ENCODE results near the gene UBAP1L. TPM values are rescaled to one million over a fixed set of nuclear protein-coding genes. Genes with fewer than 3 reads are reported as not detected.

UBAP1L gene
- total RNA-seq, 1 donor from 2014 or later, result 10.9 TPM

- intact Hi-C loops (cut with DNase I), result loop anchor here (1.0 to 2.0 kb wide), 3 partner anchors 29 to 78 kb away; partner anchors contain the start of gene PDCD7
- no peaks in the 10 kb centered on the region for H3K27me3 ChIP-seq
- H3K9me3 ChIP-seq, result no peaks in the 10 kb centered on the region
- peak in 1 of 2 donors; percentile 81 for DNase-seq (ENCODE audit: low spot score in 2 of 2)
- peaks cover 59 to 71% of the 10 kb centered on the region in 2 donors for H3K36me3 ChIP-seq
- H3K4me1 ChIP-seq, result peaks cover 13 to 52% of the 10 kb centered on the region in 2 donors
- TF ChIP-seq, protein P1, sequence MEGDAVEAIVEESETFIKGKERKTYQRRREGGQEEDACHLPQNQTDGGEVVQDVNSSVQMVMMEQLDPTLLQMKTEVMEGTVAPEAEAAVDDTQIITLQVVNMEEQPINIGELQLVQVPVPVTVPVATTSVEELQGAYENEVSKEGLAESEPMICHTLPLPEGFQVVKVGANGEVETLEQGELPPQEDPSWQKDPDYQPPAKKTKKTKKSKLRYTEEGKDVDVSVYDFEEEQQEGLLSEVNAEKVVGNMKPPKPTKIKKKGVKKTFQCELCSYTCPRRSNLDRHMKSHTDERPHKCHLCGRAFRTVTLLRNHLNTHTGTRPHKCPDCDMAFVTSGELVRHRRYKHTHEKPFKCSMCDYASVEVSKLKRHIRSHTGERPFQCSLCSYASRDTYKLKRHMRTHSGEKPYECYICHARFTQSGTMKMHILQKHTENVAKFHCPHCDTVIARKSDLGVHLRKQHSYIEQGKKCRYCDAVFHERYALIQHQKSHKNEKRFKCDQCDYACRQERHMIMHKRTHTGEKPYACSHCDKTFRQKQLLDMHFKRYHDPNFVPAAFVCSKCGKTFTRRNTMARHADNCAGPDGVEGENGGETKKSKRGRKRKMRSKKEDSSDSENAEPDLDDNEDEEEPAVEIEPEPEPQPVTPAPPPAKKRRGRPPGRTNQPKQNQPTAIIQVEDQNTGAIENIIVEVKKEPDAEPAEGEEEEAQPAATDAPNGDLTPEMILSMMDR (IDR thresholded peaks at IDR 0.05), result peak; percentile 80 to 89 (median 87)
- H3K4me3 ChIP-seq, result no peak overlapping the region
- H3K27ac ChIP-seq, result peak overlapping the region; percentile 97
Measured at GRCh38 chr15:65054333-65055200, 60.4 kb downstream of the UBAP1L start.

DNA sequence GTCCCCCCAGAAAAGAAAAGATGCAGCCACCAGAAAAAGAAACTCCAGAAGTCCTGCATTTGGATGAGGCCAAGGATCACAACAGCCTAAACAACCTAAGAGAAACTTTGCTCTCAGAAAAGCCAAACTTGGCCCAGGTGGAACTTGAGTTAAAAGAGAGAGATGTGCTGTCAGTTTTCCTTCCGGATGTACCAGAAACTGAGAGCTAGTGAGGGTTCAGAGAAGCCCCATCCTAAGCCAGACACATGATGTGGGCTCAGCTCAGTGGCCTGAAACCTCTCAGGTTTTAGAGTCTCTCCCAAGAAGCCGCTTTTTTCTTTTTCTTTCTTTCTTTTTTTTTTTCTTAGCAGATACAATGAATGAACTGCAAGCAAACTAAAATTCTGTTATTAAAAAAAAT, 62.0 kb downstream of the UBAP1L start:
- H3K4me3 ChIP-seq, result no peak overlapping the region
- peaks cover 8 to 38% of the 10 kb centered on the region in 2 donors for H3K4me1 ChIP-seq
- no peaks in the 10 kb centered on the region for H3K9me3 ChIP-seq

DNA sequence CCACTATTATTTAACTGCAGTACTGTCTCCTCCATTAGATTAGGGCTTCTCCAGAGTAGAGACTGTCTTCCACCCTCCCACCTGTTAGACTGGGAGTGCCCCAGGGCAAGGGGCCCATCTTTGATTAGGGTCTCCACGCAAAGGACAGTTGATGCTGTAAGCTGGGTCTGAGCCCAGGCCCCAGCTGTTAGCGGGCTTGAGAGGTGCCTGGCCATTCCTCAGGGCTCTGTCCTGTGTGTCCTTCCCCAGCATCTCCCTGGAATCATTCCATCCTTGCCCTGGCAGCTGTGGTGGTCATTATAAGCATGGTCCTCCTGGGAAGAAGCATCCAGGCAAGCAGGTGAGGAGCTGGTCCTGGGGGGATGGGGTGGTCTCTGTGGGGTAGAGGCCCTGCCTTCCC, 63.7 kb downstream of the UBAP1L start:
- H3K4me3 ChIP-seq, result no peak overlapping the region
- H3K4me1 ChIP-seq, result peaks cover 8 to 23% of the 10 kb centered on the region in 2 donors
- TF ChIP-seq, protein P1 (IDR thresholded peaks at IDR 0.05), result no peak
- DNase-seq (ENCODE audit: low spot score in 2 of 2), result no peak
- H3K9me3 ChIP-seq, result no peaks in the 10 kb centered on the region
- H3K36me3 ChIP-seq, result peaks cover 31 to 45% of the 10 kb centered on the region in 2 donors
- peak overlapping the region in 1 of 2 donors; percentile 47 for H3K27ac ChIP-seq
- no peaks in the 10 kb centered on the region for H3K27me3 ChIP-seq
- intact Hi-C loops (cut with DNase I), result no loop called here

More for the DNA sequence above, 62.0 kb downstream of the UBAP1L start:
- no peaks in the 10 kb centered on the region for H3K27me3 ChIP-seq
- TF ChIP-seq, protein P1 (IDR thresholded peaks at IDR 0.05), result no peak
- intact Hi-C loops (cut with DNase I), result loop anchor here (2.0 kb wide), 1 partner anchor 20 kb away; no protein-coding TSS in a partner anchor
- peaks cover 44 to 54% of the 10 kb centered on the region in 2 donors for H3K36me3 ChIP-seq
- no peak overlapping the region for H3K27ac ChIP-seq
- no peak for DNase-seq (ENCODE audit: low spot score in 2 of 2)

GRCh38 chr15:65050270-65050669, 64.7 kb downstream of the UBAP1L start:
- Histone ChIP-seq H3K4me1 (peaks cover 3 to 13% of the 10 kb centered on the region in 2 donors), H3K27me3 (no peaks in the 10 kb centered on the region), H3K4me3 (no peak overlapping the region), H3K9me3 (no peaks in the 10 kb centered on the region), H3K36me3 (peaks cover 24 to 41% of the 10 kb centered on the region in 2 donors), H3K27ac (no peak overlapping the region)
- DNase-seq (ENCODE audit: low spot score in 2 of 2), result no peak
- TF ChIP-seq, protein P1 (IDR thresholded peaks at IDR 0.05), result no peak
- intact Hi-C loops (cut with DNase I), result no loop called here

GRCh38 chr15:65049418-65049840, 65.6 kb downstream of the UBAP1L start:
- TF ChIP-seq, protein P1 (IDR thresholded peaks at IDR 0.05), result no peak
- peaks cover 0 to 4% of the 10 kb centered on the region in 2 donors for H3K4me1 ChIP-seq
- H3K36me3 ChIP-seq, result peaks cover 15 to 39% of the 10 kb centered on the region in 2 donors
- no peaks in the 10 kb centered on the region for H3K27me3 ChIP-seq
- peak overlapping the region in 1 of 2 donors; percentile 43 for H3K4me3 ChIP-seq
- DNase-seq (ENCODE audit: low spot score in 2 of 2), result peak; percentile 72 to 93
- intact Hi-C loops (cut with DNase I), result loop anchor here (5.0 kb wide), 1 partner anchor 138 kb away; the partner anchor contains the start of gene CLPX
- no peaks in the 10 kb centered on the region for H3K9me3 ChIP-seq
- H3K27ac ChIP-seq, result peak overlapping the region in 1 of 2 donors; percentile 46
